Activated CD4-positive, CD25-positive, alpha-beta regulatory T cell treated with anti-CD3 and anti-CD28 coated beads, Interleukin-2, amount 50 U/mL, for 16 hours (primary cell): Measurements from ENCODE around the gene ARHGAP25.

ENCODE experiments used
- DNase-seq: peaks from one replicate; pipeline ENCODE4 v3.0.0-alpha.2; 2020; ENCODE audit warnings: low read depth, low spot score

ARHGAP25 gene

DNA sequence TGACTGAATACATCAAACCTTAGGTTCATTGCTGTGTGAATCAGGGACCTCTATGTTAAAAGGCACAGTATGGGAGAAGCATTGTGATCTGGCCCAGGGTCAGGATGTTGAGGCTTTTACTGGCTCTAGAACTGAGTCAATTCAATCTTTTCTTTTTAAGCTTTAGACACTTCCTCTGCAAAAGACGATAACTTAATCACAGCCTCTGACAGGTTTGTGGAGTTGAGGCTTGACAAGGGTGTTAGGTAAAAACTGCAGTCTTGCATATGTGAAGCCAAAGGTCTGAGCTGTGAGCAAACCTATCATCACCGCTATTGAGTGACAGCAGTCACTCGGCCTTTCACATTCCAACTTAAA, 17.3 kb upstream of the ARHGAP25 start:
- no peak for DNase-seq

DNA sequence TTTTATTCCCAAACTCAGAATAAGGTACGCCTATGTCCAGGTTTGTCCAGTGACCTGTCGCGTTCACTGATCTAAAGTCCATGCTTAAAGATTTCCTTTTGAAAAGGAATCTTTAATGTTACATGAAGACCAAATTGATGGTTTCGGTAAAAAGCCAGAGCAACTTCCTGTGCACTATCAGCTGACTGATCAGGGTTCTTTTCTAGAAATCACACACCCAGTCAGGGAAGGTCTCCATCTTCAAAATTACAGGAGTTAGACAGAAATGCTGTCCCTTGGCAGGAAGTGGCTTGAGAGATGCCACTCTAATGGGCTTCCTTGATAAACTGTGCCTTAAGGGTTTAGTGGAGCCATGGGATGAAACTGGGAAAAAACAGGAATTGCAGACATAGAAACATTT, 14.7 kb upstream of the ARHGAP25 start:
- DNase-seq = no peak

DNA sequence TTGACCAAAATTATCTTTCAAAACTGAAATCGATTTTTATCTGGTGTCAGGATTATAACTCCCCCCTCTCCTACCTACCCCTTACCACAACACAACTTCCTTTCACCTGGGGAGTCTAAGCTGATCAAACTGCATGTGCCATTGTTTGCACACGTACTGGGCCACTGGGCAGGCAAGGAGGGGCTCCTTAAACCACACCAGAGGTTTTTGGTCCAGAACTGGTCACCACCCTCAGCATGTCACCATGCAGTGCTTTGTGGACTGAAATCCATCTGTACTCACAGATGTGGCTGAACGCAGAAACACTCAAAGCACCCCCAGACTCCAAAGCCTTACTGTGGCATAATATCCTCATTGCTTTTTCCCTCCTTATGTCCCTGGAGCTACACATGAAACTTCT, 13.9 kb upstream of the ARHGAP25 start:
- DNase-seq = no peak

DNA sequence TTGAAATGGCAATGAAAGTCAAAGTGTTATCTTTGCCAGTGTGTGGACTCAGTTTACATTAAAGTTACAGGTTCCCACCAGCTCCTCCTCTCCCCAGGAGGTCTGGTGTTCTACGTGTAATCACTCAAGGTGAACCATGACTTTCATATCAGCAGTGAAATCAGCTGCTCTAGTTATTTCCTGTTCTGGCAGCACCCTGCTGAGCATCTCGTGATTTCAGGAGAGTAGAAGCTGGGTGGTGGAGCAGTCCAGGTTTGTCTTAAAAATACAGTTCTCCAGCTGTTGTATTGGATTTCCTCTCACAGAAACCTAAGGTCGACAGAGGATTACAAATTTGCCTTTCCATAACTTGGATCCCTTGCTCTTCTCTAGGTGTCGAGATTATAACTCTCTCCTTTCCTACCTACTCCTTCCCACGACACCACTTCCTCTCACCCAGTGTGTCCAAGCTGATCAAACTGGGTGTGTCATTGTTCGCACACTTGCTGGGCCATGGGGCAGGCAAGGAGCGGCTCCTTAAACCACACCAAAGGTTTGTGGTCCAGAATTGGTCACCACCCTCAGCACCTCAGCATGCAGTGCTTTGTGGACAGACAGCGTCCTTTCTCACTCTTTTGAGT, 13.0 kb upstream of the ARHGAP25 start:
- no peak for DNase-seq

DNA sequence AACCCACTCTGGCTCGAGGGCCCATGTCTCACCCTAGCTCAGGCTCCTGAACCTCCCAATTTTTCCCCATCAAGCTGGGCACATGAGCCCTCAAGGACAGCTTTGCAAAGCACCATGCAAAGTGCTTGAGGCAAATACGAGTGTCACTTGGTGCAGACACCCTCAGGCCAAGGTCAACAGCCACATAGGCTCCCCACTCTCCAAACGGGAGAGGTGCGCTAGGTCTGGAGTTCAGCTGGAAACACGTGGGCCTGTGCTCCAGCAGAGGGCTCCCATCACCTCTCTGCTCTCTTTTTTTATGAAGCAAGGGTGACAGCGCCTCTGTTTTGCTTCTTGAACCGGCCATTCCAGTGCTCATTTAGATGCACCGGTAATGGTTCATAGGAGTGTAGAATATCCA, 11.9 kb upstream of the ARHGAP25 start:
- DNase-seq = no peak

DNA sequence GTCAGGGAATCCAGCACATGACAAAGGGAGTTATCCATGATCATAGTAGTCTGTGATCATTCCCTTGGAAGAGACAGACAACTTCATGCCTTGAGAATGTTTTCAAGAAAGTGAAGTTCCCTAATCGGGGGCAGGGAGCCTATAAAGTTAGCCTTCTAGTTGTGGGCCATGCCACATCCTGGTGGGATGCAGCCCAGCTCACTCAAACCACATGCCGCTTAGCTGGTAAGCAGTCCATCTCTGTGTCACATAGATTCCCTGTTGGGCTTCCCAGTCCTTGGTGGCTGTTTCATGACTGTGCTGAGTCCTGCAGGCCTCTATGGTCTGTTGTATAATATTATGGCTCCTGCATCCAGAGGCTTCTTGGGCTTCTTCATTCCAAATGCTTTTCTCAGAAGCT, 11.4 kb upstream of the ARHGAP25 start:
- no peak for DNase-seq

DNA sequence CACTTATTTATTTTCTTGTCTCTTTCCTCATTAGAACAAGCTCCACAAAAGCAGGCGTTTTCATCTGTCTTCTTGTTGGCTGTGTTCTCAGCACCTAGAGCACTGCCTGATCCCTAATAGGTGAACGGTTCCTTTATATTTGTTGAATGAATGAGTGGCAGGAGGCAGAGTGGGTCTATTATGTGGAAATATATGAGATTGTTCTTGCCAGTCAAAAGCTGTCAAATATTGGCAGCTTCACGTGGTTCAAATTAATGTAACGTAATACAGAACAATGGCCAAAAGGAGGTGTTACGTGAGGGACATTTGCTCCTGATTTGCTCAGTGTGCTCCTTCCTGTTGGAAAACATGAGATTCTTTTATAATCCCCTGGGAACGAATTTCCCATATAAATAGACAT, 8.5 kb upstream of the ARHGAP25 start:
- no peak for DNase-seq

DNA sequence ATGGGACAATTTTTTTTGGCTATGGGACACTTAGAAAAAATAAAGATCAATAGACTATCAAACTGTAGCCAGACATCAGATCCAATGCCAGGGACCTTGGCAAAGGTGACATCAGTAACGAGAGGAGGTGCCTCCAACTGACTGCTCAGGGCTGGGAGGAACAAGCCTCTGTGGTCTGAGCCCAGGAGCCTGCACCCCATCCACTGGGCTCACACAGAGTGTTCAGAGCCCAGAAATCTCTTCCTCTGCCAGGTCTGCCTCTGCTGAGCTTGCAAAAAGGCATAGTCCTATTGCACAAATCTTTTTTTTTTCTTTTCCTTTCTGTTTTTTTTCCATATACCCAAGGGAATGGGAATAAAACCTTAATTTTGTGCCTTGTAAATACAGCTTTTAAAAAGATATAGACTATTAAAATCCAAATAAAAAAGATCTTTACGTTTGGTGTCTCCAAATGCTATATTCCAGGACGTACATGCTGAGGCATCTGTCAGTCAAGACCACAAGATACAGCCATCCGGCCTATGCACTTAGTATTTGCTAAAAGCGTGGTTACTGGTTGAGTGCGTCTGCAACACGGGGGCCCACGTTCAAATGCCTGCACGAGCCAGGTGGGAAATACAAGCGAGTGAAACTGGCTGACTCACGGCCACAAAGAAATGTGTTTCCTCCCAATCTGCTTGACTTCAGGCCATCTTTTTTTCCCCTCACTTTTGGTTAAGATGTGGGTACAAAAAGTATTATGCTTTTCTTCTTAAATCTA, 7.8 kb upstream of the ARHGAP25 start:
- peak; percentile 55 for DNase-seq

DNA sequence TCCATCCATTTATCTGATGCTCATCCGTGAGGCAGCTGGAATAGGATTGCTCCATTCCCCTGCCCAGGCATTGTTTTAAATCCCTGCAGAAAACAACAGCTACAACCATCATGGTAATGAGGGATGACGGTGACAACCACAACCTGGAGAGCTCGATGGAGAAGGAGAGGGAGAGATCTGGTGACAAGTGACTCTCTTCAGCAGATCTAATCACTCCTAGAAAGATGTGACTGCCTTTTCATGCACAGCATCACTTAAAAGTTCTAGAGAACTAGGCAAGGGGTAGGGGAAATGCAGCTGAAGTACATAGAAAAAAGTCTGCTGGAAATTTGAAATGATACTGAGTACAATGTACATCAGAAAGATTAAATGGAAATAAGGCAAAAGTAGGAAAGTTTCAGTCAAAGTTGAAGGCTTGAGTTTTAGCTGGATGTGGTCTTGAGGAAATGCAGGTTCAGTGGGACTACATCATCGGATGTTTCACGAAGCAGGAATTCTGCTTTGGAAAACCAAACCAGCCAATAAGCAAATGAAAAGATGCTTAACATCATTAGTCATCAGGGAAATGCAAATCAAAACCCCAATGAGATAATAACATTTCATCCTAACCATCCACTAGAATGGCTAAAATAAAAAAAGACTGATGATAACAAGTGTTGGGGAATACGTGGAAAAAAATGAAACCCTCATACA, 6.8 kb upstream of the ARHGAP25 start:
- DNase-seq = no peak

DNA sequence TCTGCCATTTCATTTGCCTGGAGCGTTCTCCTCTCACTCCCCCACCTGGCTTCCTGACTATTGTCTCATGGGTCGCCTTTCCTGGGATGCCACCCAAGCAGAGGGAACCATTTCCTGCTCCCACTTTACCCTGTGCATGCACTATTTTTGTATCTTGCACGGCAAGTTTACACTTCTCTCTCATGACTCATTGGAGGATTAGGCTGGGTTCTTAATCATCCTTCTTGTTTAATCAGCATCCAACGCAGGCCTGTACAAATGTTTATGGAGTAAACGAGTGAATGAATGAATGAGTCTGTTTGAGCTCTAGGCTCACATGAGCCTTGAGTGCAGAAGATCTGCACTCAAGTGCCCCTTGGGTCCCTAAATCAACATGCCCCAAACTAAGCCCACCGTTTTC, 3.8 kb upstream of the ARHGAP25 start:
- DNase-seq = no peak

DNA sequence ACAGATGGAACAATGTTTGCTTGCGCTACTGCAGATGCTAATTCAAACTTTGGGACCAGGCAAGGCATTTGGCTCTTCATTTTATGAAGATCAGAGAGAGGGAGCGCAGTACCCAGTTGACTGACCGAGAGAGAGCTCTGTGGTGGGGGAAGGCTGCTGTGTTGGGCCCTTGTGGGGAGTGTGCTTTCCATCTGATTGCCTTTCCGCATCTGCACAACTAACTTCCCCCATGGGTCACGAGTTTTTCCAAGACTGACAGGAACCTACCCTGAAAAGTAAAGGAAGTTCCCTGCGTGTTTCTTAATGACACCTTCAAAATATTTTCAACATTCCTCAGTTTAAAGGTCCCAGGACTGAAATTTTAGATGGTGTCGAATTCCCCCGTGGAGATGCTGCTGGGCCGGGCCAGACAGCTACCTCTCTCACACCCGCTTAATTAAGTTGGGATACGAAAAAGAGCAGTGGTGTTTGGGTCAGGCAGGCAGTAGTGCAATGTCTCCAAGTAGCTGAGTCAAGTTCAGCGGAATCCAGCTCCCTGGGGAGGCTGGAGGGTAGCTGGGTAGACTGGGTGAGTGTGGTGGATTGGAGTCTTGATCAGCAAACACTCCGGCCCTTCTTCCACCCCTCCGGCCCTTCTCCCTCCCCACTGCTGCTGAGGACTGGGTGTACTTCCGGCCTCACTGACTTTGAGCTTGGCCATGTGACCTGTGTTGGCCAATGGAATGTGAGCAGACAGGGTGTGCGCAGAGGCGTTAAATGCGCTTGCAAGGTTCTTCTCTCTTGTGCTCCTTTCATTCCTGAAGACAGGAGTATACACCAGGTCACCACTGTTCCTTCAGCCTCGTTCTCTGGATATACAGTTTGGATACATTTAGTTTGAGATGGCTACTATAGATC, 2.3 kb upstream of the ARHGAP25 start:
- DNase-seq = no peak

DNA sequence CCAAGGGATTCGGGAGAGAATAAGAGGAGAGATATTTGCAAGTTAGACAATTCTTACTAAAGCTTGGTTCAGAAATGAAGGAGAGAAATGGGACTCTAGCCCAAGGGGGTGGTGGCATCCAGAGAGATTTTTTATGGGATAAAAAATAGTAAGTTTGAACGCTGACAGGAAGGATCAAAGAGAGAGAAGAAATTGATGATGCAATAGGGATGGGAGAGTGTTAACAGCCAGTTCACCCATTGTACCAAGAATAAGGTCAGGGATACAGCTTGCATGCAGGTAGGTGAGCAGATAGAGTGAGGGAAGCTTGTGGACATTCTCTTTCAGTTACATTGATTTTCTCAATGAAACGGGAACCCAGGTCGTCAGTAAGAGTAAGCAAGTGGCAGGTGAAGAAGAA, 1.2 kb upstream of the ARHGAP25 start:
- no peak for DNase-seq

DNA sequence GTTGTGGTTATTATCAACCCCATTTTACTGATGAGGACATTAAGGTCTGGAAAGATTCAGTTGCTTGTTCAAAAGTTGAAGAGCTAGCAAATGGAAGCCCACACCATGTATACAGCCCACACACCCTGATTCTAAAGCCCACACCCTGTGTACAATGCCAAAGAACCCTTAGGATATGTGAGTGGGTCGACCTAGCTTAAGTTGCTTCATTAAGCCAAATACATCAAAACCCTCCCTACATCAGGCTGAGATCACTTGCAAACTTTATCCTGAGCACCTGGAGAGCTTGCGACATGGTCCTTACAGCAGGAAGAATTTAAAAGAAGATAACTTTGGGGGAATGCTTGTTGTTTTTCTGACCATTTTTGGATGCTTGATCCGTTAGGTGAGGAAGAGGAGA, 435 bp upstream of the ARHGAP25 start:
- no peak for DNase-seq

DNA sequence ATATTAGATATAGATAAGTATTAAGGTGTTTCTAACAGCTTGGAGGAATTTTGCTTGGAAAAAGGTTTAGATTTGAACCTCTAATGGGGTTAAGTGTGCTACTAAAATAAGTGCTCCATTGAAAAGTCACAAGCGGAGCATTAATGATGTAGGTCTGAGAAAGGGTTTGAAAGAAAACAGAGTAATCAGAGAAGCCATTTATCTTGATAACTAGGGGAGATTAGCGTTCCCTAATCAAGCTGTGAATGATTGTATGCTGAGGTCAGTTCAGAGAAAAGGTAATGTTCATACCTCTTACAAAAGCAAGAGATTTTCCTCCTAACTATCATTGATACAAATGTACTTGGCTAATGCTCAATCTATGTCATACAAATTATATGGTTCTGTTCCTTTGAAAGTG, 1.5 kb downstream of the ARHGAP25 start:
- no peak for DNase-seq

DNA sequence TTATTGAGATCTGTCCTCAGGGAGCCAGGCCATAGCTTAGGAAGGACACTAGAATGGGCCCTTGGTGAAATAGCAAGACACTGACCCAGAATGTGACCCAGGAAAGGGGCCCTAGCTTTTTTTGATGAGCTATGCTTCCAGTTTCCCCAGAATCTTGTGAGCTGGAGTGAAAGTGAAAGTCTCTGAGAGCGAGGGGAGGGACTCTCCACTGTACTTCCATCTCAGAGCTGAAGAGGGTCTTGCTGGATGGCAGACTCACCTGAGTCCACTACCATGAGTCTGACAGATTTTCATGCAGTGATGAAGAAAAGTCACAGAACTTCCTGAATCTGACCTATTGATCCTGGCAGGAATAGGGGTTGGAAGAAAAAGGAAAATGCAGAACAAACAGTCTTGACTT, 3.1 kb downstream of the ARHGAP25 start:
- DNase-seq = no peak

DNA sequence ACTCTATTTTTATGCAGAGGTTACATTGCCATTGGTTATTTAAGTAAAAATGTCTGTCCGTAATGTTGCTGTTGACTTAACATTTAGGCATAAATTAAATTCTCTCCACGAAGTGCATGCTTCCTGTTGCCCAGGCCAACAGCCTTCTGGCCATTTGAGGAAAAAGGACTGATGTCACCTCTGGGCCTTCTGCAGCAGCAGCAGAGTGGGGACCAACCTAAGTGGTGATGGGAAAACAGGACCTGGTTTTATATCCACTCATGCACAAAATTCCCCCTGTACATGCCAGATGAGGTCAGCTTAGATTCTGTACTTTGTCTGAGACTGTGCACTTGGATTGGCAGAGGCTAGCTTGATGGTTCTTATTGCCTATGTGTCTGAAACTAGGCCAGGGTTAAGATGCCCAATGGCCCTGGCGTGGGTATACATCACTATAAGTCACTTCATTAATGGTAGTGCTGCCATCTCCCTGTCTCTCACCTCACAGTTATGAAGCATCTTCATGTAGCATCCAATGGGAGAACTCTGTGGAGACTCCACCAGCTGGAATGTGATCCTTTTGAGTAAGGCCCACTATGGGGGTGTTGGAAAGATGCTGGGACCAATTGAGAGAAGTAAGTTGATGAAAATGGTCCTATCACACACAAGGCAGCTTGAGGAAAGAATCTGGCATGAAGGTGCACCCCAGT, 4.4 kb downstream of the ARHGAP25 start:
- DNase-seq = no peak

DNA sequence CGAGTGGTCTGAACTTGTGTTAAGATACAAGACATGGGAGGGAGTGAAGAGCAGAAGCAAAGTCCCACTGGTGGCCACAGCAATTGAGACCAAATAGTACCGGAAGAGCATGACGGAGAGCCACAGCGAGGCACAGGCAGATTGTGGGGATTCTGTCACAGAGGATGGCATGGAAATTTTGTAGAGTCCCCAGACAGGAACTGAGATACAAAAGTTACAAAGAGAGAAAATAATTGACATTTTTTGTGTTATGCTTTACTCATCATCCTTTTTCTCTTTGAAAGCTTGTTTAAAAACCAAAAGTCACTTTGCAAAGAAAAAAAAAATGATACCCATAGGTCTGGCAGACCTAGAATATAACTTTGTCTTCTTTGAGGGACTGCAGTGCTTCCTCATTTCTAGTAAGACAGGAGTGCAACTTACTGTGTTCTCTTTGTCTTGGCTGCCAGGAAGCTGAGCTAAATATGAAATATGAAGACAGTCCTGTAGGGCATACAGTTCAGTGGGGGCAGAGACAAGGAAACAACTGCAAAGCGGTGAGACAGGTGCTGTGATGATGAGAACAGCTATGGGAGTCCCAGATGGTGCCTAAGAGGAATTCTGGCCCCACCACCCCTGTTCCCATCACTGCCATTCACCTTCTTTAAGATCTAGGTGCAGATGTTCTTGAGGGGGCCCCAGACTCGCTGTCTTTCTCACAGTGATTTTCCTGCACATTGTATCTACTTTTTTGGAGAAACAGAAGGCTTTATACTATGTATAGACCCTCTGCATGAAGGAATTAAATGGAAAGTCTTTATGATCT, 5.2 kb downstream of the ARHGAP25 start:
- no peak for DNase-seq

DNA sequence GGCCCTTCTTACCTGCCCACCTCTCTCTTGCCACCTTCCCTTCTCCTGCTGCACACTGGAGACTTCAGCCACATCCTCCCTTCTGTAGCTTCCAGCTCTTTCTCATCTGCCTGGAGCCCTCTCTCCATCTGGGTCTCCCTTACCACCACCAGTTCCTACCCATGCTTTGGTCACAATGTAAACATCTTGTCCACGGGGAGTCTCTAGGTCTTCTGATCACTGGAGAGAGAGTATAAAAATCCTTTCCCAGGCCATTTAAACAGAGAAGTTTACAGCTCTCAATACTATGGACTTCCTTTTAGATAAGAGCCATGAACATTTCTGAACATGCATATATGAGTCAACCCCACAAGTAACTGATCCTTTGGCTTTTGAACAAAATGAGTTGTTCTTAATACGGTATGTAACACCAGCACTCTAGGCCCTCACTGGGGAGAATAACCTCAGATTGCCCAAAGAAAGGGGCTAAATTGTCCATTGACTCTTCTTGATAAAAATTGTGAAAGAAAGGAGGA, 5.8 kb downstream of the ARHGAP25 start:
- DNase-seq = no peak

DNA sequence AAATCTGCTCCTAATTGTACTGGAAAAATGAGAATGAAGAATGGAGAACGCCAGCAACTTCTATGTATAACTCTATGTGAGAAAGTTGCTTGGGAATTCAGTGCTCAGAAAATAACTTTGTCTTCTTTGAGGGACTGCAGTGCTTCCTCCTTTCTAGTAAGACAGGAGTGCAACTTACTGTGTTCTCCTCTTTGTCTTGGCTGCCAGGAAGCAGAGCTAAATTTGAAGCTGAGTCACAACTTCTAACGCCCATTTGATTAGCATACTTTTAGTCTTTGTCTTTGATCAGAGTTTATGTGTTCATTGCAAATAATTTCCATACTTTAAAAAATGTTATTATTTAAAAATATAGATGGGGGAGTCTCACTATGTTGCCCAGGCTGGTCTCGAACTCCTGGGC, 6.6 kb downstream of the ARHGAP25 start:
- no peak for DNase-seq

DNA sequence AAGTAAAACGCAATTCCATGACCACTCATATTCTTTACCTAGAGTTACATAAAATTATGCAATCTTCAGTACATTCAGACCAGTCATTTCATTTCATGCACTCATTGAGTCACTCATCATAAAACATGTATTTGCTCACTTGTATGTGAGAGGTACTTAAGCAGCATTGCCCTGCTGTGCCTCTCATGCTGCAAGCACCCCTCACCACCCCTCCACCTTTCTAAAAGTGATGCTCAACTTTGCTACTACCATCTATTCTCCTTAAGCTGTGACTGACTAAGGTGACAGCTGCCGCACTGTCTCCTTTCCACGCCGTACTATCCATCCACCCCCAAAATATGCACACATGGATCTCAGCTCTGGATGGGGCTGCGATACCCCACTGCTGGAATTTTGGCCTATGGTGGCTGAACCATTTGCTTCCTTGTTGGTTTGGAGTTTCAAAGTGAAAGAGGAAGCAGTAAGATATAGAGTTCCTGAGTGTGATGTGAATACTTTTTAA, 7.2 kb downstream of the ARHGAP25 start:
- DNase-seq = no peak
